ENCODE results near the gene NRP1. TPM values are rescaled to one million over a fixed set of nuclear protein-coding genes. Genes with fewer than 3 reads are reported as not detected.

NRP1 gene
- total and polyA plus RNA-seq, 12 donors = 45.3 to 229 (median 157) TPM

DNA sequence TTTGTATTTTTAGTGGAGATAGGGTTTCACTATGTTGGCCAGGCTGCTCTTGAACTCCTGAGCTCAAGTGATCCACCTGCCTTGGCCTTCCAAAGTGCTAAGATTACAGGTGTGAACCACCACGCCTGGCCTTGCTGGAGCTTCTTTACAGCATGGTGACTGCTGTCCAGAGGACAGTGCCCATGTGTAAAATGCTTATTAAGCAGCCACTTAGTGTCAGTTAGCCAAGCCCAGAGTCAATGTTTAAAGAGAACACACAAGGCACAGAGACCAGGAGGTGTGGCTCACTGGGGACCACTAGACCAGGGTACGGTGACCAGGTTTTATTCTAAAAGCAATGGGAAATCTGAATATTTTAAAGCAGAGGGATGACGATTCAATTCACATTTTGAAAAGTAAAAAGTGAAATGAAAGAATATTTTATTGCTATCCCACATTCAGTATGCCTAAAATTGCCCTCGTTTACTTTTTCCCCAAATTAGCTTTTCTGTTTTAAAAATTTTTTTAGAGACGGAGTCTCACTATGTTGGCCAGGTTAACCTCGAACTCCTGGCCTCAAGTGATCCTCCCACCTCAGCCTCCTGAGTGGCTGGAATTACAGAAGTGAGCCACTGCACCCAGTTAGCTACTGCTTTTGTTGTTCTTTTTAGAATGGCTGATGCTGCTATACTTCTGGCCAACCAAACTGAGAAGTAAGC lies 172.8 kb downstream of the NRP1 start:
- 94 to 95% methylated on average over 6 of the region's 6 CpGs for WGBS, 2 donors
- Histone ChIP-seq H3K4me3 (no peak overlapping the region), H3K9me3 (no peaks in the 10 kb centered on the region), H3K36me3 (no peaks in the 10 kb centered on the region), H3K27me3 (peaks cover 0 to 7% (median 0%) of the 10 kb centered on the region in 7 donors), H3K4me1 (peaks cover 0 to 13% (median 8%) of the 10 kb centered on the region in 9 donors), H3K27ac (no peak overlapping the region)
- intact Hi-C loops (cut with DNase I) = no loop called here
- ATAC-seq (no peak), DNase-seq (no peak)
- TF ChIP-seq, protein P1, sequence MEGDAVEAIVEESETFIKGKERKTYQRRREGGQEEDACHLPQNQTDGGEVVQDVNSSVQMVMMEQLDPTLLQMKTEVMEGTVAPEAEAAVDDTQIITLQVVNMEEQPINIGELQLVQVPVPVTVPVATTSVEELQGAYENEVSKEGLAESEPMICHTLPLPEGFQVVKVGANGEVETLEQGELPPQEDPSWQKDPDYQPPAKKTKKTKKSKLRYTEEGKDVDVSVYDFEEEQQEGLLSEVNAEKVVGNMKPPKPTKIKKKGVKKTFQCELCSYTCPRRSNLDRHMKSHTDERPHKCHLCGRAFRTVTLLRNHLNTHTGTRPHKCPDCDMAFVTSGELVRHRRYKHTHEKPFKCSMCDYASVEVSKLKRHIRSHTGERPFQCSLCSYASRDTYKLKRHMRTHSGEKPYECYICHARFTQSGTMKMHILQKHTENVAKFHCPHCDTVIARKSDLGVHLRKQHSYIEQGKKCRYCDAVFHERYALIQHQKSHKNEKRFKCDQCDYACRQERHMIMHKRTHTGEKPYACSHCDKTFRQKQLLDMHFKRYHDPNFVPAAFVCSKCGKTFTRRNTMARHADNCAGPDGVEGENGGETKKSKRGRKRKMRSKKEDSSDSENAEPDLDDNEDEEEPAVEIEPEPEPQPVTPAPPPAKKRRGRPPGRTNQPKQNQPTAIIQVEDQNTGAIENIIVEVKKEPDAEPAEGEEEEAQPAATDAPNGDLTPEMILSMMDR (IDR thresholded peaks at IDR 0.05) = no peak

DNA sequence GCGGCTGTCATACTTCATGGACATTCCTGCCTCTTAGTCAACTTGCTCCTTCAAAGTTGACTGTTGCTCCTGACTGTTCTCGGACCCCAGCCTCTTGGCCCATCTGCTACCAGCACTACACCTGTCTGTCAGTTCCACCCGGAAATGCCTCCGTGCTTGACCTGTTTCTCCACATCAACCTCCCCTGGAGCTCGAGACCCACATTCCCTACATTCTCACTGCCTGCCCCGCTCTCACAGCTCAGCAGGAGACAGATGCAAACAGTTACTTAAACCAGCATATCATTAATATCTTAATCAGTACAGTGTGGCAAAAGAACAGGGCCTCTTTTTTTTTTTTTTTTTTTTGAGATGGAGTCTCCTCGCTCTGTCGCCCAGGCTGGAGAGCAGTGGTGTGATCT lies 174.3 kb downstream of the NRP1 start:
- no peak overlapping the region for H3K4me3 ChIP-seq
- no peak overlapping the region for H3K27ac ChIP-seq
- 89 to 93% methylated on average over 8 of the region's 8 CpGs for WGBS, 2 donors
- ATAC-seq (no peak), DNase-seq (no peak)
- H3K36me3 ChIP-seq = no peaks in the 10 kb centered on the region
- intact Hi-C loops (cut with DNase I) = no loop called here
- H3K27me3 ChIP-seq = peaks cover 0 to 7% (median 0%) of the 10 kb centered on the region in 7 donors
- H3K4me1 ChIP-seq = peaks cover 0 to 18% (median 8%) of the 10 kb centered on the region in 9 donors
- TF ChIP-seq, protein P1 (IDR thresholded peaks at IDR 0.05) = no peak
- no peaks in the 10 kb centered on the region for H3K9me3 ChIP-seq

DNA sequence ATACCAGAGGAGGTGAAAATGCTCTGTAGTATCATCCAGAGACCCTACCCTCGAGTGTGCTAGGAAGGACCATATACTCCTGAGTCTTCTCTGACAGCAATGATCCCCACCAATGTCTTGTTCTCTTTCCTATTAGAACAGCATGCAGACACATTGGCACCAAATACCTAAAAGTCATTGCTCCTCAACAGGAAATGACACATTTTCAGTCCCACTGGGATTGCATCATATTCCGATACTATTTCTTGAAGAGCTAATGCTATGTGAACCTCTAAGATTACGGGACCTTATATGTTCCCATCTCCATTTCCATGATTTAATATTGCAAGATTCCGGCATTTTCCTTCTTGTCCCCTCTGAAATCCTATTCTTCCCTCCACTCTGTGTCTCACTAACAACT lies 177.4 kb downstream of the NRP1 start:
- TF ChIP-seq, protein P1 (IDR thresholded peaks at IDR 0.05) = no peak
- intact Hi-C loops (cut with DNase I) = loop anchor here in 4 of 10 donors (5.0 to 10.0 kb wide), 3 partner anchors 142 to 362 kb away; no protein-coding TSS in a partner anchor
- no peaks in the 10 kb centered on the region for H3K9me3 ChIP-seq
- no peak overlapping the region for H3K4me3 ChIP-seq
- DNase-seq (no peak), ATAC-seq (peak in 1 of 8 donors; percentile 21)
- 71 to 84% methylated on average over 4 of the region's 4 CpGs for WGBS, 2 donors
- peaks cover 0 to 38% (median 11%) of the 10 kb centered on the region in 9 donors for H3K4me1 ChIP-seq
- peaks cover 0 to 7% (median 0%) of the 10 kb centered on the region in 7 donors for H3K27me3 ChIP-seq
- H3K36me3 ChIP-seq = no peaks in the 10 kb centered on the region
- no peak overlapping the region for H3K27ac ChIP-seq

DNA sequence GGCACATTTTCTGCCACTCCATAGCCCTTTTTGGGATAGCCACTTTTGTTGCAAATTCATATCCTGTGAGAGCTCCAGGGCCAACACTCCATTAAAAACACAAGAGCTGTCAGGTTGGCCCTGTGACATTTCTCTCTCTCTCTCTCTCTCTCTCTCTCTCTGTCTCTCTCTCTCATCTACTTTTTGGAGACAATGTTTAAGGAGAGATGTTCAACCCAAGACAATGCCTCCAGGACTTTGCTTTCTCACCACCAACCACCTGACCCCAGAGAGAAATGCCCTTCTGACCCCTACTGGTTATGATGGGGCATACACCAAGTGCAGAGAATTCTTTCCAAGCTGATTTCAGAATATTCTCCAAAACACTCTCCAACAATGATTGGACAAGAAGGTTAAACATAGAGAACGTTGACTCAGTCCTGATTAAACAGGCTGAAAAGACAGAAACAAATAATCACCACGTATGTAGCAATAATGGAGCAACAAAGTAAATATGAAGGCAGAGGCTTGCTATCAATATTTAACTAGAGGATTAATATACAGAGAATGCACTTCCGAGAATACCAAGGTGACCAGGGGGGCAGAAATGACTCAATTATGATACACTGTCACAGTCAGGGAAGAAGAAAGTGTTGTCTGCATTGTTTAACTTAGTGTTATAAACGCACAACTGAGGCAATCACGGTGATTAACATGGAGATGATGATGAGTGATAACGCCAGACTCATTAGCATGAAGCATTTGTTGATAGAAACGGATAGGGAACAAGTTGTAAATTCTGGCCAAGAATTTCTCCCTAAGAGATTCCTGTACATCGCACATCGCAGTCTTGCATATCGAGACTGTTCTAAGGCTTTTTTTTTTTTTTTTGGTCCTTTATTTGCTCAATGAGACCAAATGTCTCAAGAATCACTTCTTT lies 178.5 kb downstream of the NRP1 start:
- peak in 1 of 8 donors; percentile 42 for ATAC-seq
- Histone ChIP-seq H3K4me1 (peaks cover 2 to 47% (median 18%) of the 10 kb centered on the region in 9 donors), H3K36me3 (no peaks in the 10 kb centered on the region), H3K27ac (peak overlapping the region in 7 of 10 donors; percentile 7 to 82 (median 70)), H3K4me3 (no peak overlapping the region), H3K27me3 (peaks cover 0 to 7% (median 0%) of the 10 kb centered on the region in 7 donors), H3K9me3 (no peaks in the 10 kb centered on the region)
- TF ChIP-seq, protein P1 (IDR thresholded peaks at IDR 0.05) = peak in 8 of 9 donors; percentile 22 to 59 (median 47)
- WGBS, 2 donors = 71 to 72% methylated on average over 10 of the region's 10 CpGs
- DNase-seq = no peak
- intact Hi-C loops (cut with DNase I) = loop anchor here in 4 of 10 donors (5.0 to 10.0 kb wide), 3 partner anchors 141 to 361 kb away; no protein-coding TSS in a partner anchor
